Neural progenitor cell (in vitro differentiated cells): ENCODE measurements around the gene SLC30A2. TPM values are rescaled to one million over a fixed set of nuclear protein-coding genes. Genes with fewer than 3 reads are reported as not detected.
A peak's percentile ranks its signal among the peaks of the same experiment; 100 is the strongest.

Source experiments
- DNase-seq: peaks from one replicate; pipeline ENCODE4 v3.0.0-alpha.2; 2016; ENCODE audit warnings: low spot score
- H2AFZ ChIP-seq: fragments of 200-600 bp; sonication (generic); replicated peaks from 2 replicates; pipeline ENCODE4 v1.6.1; 2016; ENCODE audit warnings: antibody characterized with exemption
- H3F3A ChIP-seq: fragments of 200-600 bp; sonication (generic); 2 replicates; pipeline ENCODE4 v1.6.1; 2016; ENCODE audit warnings: antibody characterized with exemption, low read depth
- H3K27ac ChIP-seq: fragments of 200-600 bp; sonication (generic); 2 replicates; pipeline ENCODE4 v1.5.1; 2016; ENCODE audit warnings: mild to moderate bottlenecking
- H3K27me3 ChIP-seq: fragments of 200-600 bp; sonication (generic); 2 replicates; pipeline ENCODE4 v1.6.1; 2016; ENCODE audit warnings: mild to moderate bottlenecking, moderate library complexity
- H3K36me3 ChIP-seq: fragments of 200-600 bp; sonication (generic); 2 replicates; pipeline ENCODE4 v1.5.1; 2016
- H3K4me1 ChIP-seq: fragments of 200-600 bp; sonication (generic); 2 replicates; pipeline ENCODE4 v1.6.1; 2016; ENCODE audit warnings: mixed run types
- H3K4me2 ChIP-seq: fragments of 200-600 bp; sonication (generic); 2 replicates; pipeline ENCODE4 v1.6.1; 2016
- H3K4me3 ChIP-seq: fragments of 200-600 bp; sonication (generic); 2 replicates; pipeline ENCODE4 v1.5.1; 2016
- H3K79me2 ChIP-seq: fragments of 200-600 bp; sonication (generic); 2 replicates; pipeline ENCODE4 v1.6.1; 2016; ENCODE audit warnings: low read depth
- H3K9ac ChIP-seq: fragments of 200-600 bp; sonication (generic); 2 replicates; pipeline ENCODE4 v1.6.1; 2016
- H3K9me3 ChIP-seq: fragments of 200-600 bp; sonication (generic); 2 replicates; pipeline ENCODE4 v1.5.1; 2016; ENCODE audit warnings: low read depth
- H4K20me1 ChIP-seq: fragments of 200-600 bp; sonication (generic); 2 replicates; pipeline ENCODE4 v1.6.1; 2016; ENCODE audit warnings: low read depth
- H3K27ac Mint-ChIP-seq: 3 replicates; pipeline ENCODE4 v1.8.0; 2021; ENCODE audit warnings: mixed read lengths
- H3K27me3 Mint-ChIP-seq: 2 replicates; pipeline ENCODE4 v1.8.0; 2022; ENCODE audit warnings: low read depth, mild to moderate bottlenecking, inconsistent platforms, moderate library complexity, mixed read lengths; ENCODE audit not compliant: insufficient read depth
- H3K36me3 Mint-ChIP-seq: 3 replicates; pipeline ENCODE4 v1.8.0; 2021; ENCODE audit warnings: mixed read lengths
- H3K4me1 Mint-ChIP-seq: 3 replicates; pipeline ENCODE4 v1.8.0; 2021; ENCODE audit warnings: mixed read lengths
- H3K4me3 Mint-ChIP-seq: 3 replicates; pipeline ENCODE4 v1.8.0; 2021; ENCODE audit warnings: mild to moderate bottlenecking, moderate library complexity, mixed read lengths
- H3K9me3 Mint-ChIP-seq: 3 replicates; pipeline ENCODE4 v1.8.0; 2020; ENCODE audit warnings: mixed read lengths
- EZH2 ChIP-seq: fragments of 200-600 bp; sonication (generic); IDR thresholded peaks from 2 replicates; pipeline ENCODE4 v1.6.1; 2017; ENCODE audit warnings: antibody characterized with exemption, mild to moderate bottlenecking, moderate library complexity
- EZH2phosphoT487 ChIP-seq: fragments of 200-600 bp; sonication (generic); IDR thresholded peaks from 2 replicates; pipeline ENCODE4 v1.6.1; 2017; ENCODE audit warnings: antibody characterized with exemption
- total RNA-seq: library from RNA; depleted of rRNA; stranded (reverse); fragments of >200 nt; gene quantifications from 2 replicates; pipeline ENCODE4 v1.2.3, GENCODE V29; 2015; ENCODE audit warnings: low replicate concordance
- TF ChIP-seq, protein P1 (sequence below): fragments of 200-600 bp; sonication (generic); IDR thresholded peaks from 2 replicates; pipeline ENCODE4 v1.5.1; 2017; ENCODE audit warnings: antibody characterized with exemption, mild to moderate bottlenecking

SLC30A2 gene
- total RNA-seq, 1 donor from 2014 or later = not detected

DNA sequence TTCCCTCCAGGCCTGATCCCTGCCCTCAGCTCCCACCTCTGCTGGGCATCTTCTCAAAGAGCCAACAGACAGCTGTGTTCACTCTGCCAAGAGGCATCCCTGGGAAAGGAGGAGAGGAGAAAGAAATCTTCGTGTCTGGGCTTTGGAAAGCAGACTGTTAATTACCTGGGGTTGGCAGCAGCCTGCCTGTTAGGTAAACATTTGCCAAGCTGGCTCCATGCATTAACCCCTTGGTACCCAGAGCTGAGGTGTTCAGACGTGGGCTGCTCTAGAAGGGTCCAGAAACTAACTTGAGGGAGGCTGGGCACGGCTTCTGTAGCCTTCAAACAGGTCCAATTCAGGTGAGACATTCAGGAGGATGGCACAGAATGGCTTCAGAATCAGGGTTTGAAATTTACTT, 33.1 kb downstream of the SLC30A2 start:
- DNase-seq = no peak
- no peaks in the 10 kb centered on the region for H3F3A ChIP-seq
- no peaks in the 10 kb centered on the region for H3K9me3 ChIP-seq
- H3K36me3 ChIP-seq = no peaks in the 10 kb centered on the region
- no peak overlapping the region for H3K9ac ChIP-seq
- no peak overlapping the region for H3K4me2 ChIP-seq
- peaks cover 7% of the 10 kb centered on the region for H3K4me1 ChIP-seq
- no peaks in the 10 kb centered on the region for H4K20me1 ChIP-seq
- H3K4me3 Mint-ChIP-seq = no peak overlapping the region
- no peak overlapping the region for H3K27ac ChIP-seq
- no peaks in the 10 kb centered on the region for H3K79me2 ChIP-seq
- no peak overlapping the region for H3K27ac Mint-ChIP-seq
- no peaks in the 10 kb centered on the region for H3K27me3 ChIP-seq
- peaks cover 7% of the 10 kb centered on the region for H3K27me3 Mint-ChIP-seq
- no peak overlapping the region for H3K4me3 ChIP-seq
- no peak for TF ChIP-seq EZH2phosphoT487
- TF ChIP-seq, protein P1, sequence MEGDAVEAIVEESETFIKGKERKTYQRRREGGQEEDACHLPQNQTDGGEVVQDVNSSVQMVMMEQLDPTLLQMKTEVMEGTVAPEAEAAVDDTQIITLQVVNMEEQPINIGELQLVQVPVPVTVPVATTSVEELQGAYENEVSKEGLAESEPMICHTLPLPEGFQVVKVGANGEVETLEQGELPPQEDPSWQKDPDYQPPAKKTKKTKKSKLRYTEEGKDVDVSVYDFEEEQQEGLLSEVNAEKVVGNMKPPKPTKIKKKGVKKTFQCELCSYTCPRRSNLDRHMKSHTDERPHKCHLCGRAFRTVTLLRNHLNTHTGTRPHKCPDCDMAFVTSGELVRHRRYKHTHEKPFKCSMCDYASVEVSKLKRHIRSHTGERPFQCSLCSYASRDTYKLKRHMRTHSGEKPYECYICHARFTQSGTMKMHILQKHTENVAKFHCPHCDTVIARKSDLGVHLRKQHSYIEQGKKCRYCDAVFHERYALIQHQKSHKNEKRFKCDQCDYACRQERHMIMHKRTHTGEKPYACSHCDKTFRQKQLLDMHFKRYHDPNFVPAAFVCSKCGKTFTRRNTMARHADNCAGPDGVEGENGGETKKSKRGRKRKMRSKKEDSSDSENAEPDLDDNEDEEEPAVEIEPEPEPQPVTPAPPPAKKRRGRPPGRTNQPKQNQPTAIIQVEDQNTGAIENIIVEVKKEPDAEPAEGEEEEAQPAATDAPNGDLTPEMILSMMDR = no peak
- TF ChIP-seq EZH2 = no peak
- H2AFZ ChIP-seq = no peak overlapping the region
- no peaks in the 10 kb centered on the region for H3K9me3 Mint-ChIP-seq
- no peaks in the 10 kb centered on the region for H3K36me3 Mint-ChIP-seq
- H3K4me1 Mint-ChIP-seq = peaks cover 37% of the 10 kb centered on the region

DNA sequence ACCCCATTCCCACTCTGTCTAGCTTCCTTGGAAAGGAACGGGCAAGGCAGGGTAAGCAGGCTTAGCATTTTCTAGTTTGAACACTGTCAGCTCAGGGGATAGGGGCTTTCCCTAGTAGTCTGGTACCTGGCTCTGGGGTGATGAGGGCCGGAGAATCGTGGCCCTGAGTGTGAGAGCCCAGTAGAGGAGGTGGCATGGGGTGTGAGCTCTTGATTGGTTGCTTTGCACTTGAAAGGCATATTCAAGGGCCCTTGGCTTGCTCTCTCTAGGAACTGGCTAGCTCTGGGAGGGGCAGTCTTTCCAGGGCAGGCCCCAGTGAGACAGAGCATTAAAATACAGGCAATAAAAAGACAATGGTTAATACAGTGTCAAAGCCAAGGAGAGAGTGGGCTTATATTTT, 35.1 kb downstream of the SLC30A2 start:
- Mint-ChIP-seq H3K9me3 (no peaks in the 10 kb centered on the region), H3K27ac (no peak overlapping the region), H3K4me1 (peaks cover 21% of the 10 kb centered on the region), H3K36me3 (no peaks in the 10 kb centered on the region), H3K27me3 (peaks cover 13% of the 10 kb centered on the region), H3K4me3 (no peak overlapping the region)
- no peak overlapping the region for H3K4me2 ChIP-seq
- H3K4me1 ChIP-seq = no peaks in the 10 kb centered on the region
- no peak overlapping the region for H2AFZ ChIP-seq
- H3K9me3 ChIP-seq = no peaks in the 10 kb centered on the region
- H3K27ac ChIP-seq = no peak overlapping the region
- no peaks in the 10 kb centered on the region for H3K27me3 ChIP-seq
- H3K36me3 ChIP-seq = no peaks in the 10 kb centered on the region
- H3F3A ChIP-seq = no peaks in the 10 kb centered on the region
- H3K79me2 ChIP-seq = no peaks in the 10 kb centered on the region
- no peak overlapping the region for H3K9ac ChIP-seq
- no peak overlapping the region for H3K4me3 ChIP-seq
- no peak for DNase-seq
- no peaks in the 10 kb centered on the region for H4K20me1 ChIP-seq
- no peak for TF ChIP-seq EZH2
- no peak for TF ChIP-seq EZH2phosphoT487
- TF ChIP-seq, protein P1 = no peak

DNA sequence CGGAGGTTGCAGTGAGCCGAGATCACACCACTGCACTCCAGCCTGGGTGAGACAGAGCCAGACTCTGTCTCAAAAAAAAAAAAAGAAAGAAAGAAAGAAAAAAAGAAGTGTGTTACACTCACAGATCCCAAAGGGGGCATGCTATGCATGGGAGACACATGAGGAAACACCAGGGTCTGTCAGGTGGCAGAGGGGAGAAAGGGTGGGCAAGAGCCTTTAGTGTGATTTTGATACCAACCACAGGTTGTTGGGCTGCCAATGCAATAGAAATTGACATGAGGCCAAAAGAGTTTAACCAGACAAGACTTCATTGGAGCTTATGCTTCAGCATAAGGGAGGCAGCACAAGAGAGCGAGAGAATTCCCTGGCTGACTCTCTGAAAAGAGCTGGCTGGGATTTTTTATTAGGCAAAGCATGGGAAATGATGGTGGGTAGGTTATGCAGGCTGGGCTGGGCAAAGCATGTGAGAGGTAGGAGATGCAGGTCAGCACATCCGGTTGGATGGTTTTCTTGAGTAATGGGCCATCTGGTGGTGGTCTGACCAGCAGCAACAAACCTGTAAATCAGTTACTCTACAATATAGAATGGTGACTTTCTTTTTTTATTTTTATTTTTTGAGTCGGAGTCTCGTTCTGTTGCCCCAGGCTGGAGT, 36.0 kb downstream of the SLC30A2 start:
- H3K4me2 ChIP-seq = no peak overlapping the region
- H3K79me2 ChIP-seq = no peaks in the 10 kb centered on the region
- H3K36me3 ChIP-seq = no peaks in the 10 kb centered on the region
- peaks cover 15% of the 10 kb centered on the region for H3K4me1 Mint-ChIP-seq
- no peaks in the 10 kb centered on the region for H3K9me3 ChIP-seq
- H3K4me3 ChIP-seq = no peak overlapping the region
- no peaks in the 10 kb centered on the region for H3K27me3 ChIP-seq
- no peak overlapping the region for H2AFZ ChIP-seq
- no peaks in the 10 kb centered on the region for H3K36me3 Mint-ChIP-seq
- H3K4me1 ChIP-seq = no peaks in the 10 kb centered on the region
- H3K9me3 Mint-ChIP-seq = no peaks in the 10 kb centered on the region
- no peak for TF ChIP-seq EZH2
- TF ChIP-seq, protein P1 = peak; percentile 52
- H3K27me3 Mint-ChIP-seq = peaks cover 17% of the 10 kb centered on the region
- no peak overlapping the region for H3K27ac Mint-ChIP-seq
- H3K27ac ChIP-seq = no peak overlapping the region
- no peaks in the 10 kb centered on the region for H4K20me1 ChIP-seq
- DNase-seq = peak; percentile 64
- no peak overlapping the region for H3K4me3 Mint-ChIP-seq
- no peak overlapping the region for H3K9ac ChIP-seq
- H3F3A ChIP-seq = no peaks in the 10 kb centered on the region
